NCI-H2029 (cell line): ENCODE data around the gene MECP2.
"Not testable (repeated sequence)": the region's sequence is repeated elsewhere in the genome, so short reads cannot be mapped to it uniquely, and the experiment has no call there.

Source experiments
- DNase-seq: peaks from one replicate; lab custom pipeline; 2025; lab: John Stamatoyannopoulos, UW

Gene MECP2

GRCh38 chrX:153993079-153993478 lies 104.4 kb downstream of the MECP2 start:
- no peak for DNase-seq

GRCh38 chrX:153992180-153992579 lies 105.3 kb downstream of the MECP2 start:
- DNase-seq, result no peak

DNA sequence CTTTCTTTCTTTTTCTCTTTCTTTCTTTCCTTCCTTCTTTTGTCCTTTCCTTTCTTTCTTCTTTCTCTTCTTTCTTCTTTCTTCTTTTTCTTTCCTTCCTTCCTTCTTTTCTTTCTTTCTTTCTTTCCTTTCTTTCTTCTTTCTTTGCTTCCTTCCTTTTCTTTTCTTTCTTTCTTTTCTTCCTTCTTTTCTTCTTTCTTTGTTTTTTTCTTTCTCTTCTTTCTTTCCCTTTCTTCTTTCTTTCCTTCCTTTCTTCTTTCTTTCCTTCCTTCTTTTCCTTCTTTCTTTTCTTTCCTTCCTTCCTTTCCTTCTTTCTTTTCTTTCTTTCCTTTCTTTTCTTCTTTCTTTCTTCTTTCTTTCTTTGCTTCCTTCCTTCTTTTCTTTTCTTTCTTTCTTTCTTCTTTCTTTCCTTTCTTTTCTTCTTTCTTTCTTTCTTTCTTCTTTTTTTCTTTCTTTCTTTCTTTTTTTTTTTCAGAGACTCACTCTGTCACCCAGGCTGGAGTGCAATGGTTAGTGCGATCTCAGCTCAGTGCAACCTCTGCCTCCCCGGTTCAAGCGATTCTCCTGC lies 106.4 kb downstream of the MECP2 start:
- DNase-seq, result no peak

- no peak for DNase-seq
These were observed 107.4 kb downstream of the MECP2 start for GRCh38 chrX:153989973-153990655.

- no peak for DNase-seq
These were observed 109.0 kb downstream of the MECP2 start for GRCh38 chrX:153988493-153988892.

- no peak for DNase-seq
These were observed 113.0 kb downstream of the MECP2 start for GRCh38 chrX:153984351-153985178.

GRCh38 chrX:153983321-153983801 lies 114.2 kb downstream of the MECP2 start:
- no peak for DNase-seq

DNA sequence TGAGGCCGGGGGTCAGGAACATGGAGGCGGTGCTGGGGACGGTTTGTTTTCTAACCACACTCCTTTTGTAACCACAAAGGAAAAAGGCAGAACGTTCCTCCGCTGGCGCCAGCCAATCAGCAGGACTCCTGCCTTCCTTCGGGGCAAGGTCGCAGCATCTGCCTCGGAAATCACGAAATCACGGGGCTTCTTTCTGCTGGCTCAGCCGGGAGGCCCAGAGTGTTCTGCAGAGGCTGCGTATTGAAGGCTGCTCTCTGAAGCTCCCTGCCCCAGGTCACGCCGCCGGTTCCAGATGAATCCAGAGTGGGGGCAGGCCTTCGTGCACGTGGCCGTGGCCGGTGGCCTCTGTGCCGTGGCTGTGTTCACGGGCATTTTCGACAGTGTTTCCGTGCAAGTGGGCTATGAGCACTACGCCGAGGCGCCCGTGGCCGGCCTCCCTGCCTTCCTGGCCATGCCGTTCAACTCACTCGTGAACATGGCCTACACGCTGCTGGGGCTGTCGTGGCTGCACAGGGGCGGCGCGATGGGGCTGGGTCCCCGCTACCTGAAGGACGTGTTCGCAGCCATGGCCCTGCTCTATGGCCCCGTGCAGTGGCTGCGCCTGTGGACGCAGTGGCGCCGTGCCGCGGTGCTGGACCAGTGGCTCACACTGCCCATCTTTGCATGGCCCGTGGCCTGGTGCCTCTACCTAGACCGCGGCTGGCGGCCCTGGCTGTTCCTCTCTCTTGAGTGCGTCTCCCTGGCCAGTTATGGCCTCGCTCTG lies 115.6 kb downstream of the MECP2 start:
- DNase-seq, result no peak

- DNase-seq, result no peak
These were observed 116.3 kb downstream of the MECP2 start for GRCh38 chrX:153981231-153981630.

DNA sequence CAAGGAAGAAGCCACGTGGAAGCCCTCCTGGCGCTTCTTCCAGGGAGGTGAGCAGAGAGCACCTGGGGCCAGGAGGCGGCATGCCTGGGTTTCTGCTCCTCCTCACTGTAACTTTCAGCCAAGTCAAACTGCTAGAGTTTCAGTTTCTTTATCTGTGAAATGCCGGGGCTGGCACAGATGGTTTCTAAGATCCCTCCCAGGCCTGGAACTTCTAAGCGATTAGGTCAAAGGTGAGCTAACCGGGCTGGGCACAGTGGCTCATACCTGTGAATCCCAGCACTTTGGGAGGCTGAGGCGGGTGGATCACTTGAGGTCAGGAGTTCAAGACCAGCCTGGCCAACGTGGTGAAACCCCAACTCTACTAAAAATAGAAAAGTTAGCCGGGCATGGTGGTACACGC lies 117.1 kb downstream of the MECP2 start:
- not testable (repeated sequence) for DNase-seq

- no peak for DNase-seq
These were observed 122.7 kb downstream of the MECP2 start for GRCh38 chrX:153974726-153975286.

GRCh38 chrX:153974003-153974725 lies 123.4 kb downstream of the MECP2 start:
- DNase-seq, result no peak

DNA sequence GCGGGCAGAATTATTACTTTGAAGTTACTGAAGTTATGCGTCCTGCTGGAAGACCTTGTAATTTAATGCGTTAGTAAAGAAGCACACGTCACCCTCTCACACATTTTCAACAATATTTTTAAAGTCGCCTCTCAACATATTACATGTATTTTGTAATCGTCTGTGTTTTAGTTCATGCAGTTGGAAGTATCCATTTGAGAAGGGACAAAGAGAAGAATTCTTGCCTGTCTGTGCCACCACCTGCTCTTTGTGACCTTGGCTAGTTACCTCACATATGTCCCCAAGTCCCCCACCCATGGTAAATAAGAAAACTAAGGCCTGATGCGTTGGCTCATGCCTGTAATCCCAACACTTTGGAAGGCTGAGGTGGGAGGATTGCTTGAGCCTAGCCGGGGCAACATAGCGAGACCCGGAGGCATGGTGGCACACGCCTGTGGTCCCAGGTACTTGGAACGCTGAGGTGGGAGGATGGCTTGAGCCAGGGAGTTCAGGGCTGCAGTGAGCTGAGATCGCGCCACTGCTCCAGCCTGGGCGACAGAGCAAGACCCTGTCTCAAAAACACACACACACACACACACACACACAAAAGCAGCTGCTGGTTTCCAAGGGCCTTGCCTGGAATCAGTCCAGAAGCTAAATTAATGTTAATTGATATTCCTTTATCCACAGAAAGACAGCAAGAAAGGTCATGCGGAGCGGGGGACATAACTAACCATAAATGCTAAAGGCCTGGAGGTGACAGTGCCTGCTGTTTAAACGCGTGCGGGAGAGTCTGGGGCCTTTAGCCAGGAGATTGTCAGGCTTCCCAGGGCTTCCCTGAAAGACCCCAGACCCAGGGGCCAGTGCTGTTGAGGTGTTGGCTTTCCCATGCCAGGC lies 124.2 kb downstream of the MECP2 start:
- DNase-seq, result no peak

DNA sequence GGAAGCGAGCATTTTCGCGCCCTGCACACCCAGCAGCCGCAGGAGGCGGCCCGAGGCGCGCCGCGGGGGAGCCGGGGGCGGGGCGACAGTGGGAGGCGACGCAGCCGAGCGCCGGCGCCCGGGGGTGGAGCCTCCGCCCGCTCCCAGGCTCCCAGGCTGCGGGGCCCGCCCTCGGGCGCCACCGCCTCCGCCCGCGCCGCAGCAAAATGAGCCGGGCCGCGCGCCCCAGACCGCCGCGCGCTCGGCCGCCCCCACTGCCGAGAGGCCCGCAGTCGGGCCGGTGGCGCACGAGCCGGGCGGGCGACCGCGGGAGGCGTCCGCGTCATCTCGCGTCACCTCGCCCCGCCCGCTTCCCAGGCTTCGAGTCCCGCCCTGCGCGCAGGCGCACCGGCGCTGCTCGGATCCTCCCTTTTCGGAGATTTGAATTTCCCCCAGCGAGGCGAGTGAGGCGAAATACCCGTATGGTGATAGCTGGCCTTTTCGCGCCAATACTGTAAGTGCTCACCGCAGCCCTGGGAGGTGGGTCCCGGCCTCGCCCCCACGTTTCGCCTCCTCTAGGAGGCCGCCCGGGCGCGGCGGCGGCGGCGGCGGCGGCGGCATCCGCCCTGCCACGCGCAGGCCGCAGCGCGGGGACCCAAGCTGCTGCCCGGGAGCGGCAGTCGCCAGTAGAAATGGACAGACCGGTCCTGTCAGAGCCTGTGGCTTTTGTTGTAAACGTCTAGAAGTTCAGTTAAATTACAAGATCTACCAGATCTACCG lies 125.0 kb downstream of the MECP2 start, which contains the start of gene TMEM187:
TSS of gene TMEM187 (plus strand) at position 387 of the 759 bp plus-strand sequence. CDS start 9,309 bp downstream, outside the sequence.
- peak; percentile 84 for DNase-seq
